MM.1S (cell line): ENCODE data around the gene RPH3AL.
"Not testable (repeated sequence)": the region's sequence is repeated elsewhere in the genome, so short reads cannot be mapped to it uniquely, and the experiment has no call there.

ENCODE experiments used
- EZH2 ChIP-seq: fragments of 300-600 bp; sonication (generic); optimal IDR thresholded peaks from 2 replicates; pipeline ENCODE3; 2017; ENCODE audit warnings: low read depth, mild to moderate bottlenecking, antibody characterized with exemption, low read length, mixed read lengths
- EZH2phosphoT487 ChIP-seq: fragments of 300-600 bp; sonication (generic); IDR thresholded peaks from 2 replicates; pipeline ENCODE4 v1.6.1; 2018; ENCODE audit warnings: antibody characterized with exemption, low read length

GRCh38 chr17:234163-234993, 118.2 kb downstream of the RPH3AL start:
- not testable (repeated sequence) for TF ChIP-seq EZH2phosphoT487, EZH2
